Mucosa of descending colon (tissue), 3 donors: ENCODE data around the gene RFLNA. TPM values are rescaled to one million over a fixed set of nuclear protein-coding genes. Genes with fewer than 3 reads are reported as not detected.

Source experiments
- ATAC-seq: fragments of 200-7000 bp; cut with Tn5 transposase; one replicate; pipeline ENCODE4 v1.9.1; 2020; ENCODE audit warnings: mild to moderate bottlenecking, moderate library complexity
- DNase-seq, 3 donors: peaks; one replicate each; pipeline ENCODE4 v3.0.0-alpha.2; 2020
- H3K36me3 ChIP-seq: fragments of 200-600 bp; one replicate; pipeline ENCODE4 v1.8.0; 2021; ENCODE audit warnings: low read depth, mild to moderate bottlenecking
- H3K4me1 ChIP-seq: fragments of 200-600 bp; one replicate; pipeline ENCODE4 v1.8.0; 2021; ENCODE audit warnings: low read depth, mild to moderate bottlenecking
- H3K4me3 ChIP-seq: fragments of 200-600 bp; one replicate; pipeline ENCODE4 v1.8.0; 2021; ENCODE audit warnings: mild to moderate bottlenecking
- H3K9me3 ChIP-seq: fragments of 200-600 bp; one replicate; pipeline ENCODE4 v1.8.0; 2021; ENCODE audit warnings: mild to moderate bottlenecking
- intact Hi-C, 2 donors: fragments of 100-400 bp; cut with DNase I in 1 of 2; cut with micrococcal nuclease in 1 of 2; formaldehyde crosslinking; loops; one replicate each; pipeline versions ENCODE4 v1.11.0 to v1.11.1; 2022; cut with DNase I, micrococcal nuclease
- total RNA-seq, 3 donors: library from RNA; stranded (reverse); fragmentation: NEBNext Ultra II Directional in 2 of 3; extraction: Animal tissue kit (Norgen Biotek cat#: 25700) in 2 of 3; gene quantifications; one replicate each; pipeline versions ENCODE4 v1.2.1 to v1.2.4, GENCODE V29; 2021 to 2023
- TF ChIP-seq, protein P1 (sequence below): fragments of 200-600 bp; IDR thresholded peaks from one replicate; pipeline ENCODE4 v1.8.0; 2022; ENCODE audit warnings: antibody characterized with exemption, mild to moderate bottlenecking
- donor health status: DM: no; HTN: no; CAD: no; lungs with moderate emphysema.
- donor health status: DM: no; HTN: no; CAD: no.
- donor health status: DM: no; HTN: yes; CAD: no.

The RFLNA gene
- total RNA-seq, 3 donors from 2014 or later: 18.0 to 74.5 (median 36.0) TPM

DNA sequence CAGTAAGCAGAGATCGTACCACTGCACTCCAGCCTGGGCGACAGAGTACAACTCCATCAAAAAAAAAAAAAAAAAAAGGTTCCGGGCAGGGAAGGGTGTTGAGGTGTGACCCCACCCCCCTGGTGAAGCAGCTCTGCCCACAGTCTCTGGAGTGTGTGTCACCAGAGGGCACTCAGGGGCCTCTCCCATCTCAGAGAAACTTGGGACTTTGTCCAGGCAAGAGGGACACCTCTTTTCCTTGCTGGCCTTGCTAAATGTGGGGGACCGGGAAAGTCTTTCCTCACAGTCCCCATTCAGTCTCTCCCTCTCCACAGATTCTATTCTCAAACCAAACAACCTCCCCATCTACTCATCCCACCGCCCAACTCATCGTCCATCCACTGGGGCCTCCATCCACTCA, 43.6 kb downstream of the RFLNA start:
- Histone ChIP-seq H3K4me3 (no peak overlapping the region), H3K36me3 (peaks cover 11% of the 10 kb centered on the region), H3K4me1 (no peaks in the 10 kb centered on the region), H3K9me3 (no peaks in the 10 kb centered on the region)
- ATAC-seq (no peak), DNase-seq (no peak)
- TF ChIP-seq, protein P1, sequence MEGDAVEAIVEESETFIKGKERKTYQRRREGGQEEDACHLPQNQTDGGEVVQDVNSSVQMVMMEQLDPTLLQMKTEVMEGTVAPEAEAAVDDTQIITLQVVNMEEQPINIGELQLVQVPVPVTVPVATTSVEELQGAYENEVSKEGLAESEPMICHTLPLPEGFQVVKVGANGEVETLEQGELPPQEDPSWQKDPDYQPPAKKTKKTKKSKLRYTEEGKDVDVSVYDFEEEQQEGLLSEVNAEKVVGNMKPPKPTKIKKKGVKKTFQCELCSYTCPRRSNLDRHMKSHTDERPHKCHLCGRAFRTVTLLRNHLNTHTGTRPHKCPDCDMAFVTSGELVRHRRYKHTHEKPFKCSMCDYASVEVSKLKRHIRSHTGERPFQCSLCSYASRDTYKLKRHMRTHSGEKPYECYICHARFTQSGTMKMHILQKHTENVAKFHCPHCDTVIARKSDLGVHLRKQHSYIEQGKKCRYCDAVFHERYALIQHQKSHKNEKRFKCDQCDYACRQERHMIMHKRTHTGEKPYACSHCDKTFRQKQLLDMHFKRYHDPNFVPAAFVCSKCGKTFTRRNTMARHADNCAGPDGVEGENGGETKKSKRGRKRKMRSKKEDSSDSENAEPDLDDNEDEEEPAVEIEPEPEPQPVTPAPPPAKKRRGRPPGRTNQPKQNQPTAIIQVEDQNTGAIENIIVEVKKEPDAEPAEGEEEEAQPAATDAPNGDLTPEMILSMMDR: no peak
- intact Hi-C loops: no loop called here

DNA sequence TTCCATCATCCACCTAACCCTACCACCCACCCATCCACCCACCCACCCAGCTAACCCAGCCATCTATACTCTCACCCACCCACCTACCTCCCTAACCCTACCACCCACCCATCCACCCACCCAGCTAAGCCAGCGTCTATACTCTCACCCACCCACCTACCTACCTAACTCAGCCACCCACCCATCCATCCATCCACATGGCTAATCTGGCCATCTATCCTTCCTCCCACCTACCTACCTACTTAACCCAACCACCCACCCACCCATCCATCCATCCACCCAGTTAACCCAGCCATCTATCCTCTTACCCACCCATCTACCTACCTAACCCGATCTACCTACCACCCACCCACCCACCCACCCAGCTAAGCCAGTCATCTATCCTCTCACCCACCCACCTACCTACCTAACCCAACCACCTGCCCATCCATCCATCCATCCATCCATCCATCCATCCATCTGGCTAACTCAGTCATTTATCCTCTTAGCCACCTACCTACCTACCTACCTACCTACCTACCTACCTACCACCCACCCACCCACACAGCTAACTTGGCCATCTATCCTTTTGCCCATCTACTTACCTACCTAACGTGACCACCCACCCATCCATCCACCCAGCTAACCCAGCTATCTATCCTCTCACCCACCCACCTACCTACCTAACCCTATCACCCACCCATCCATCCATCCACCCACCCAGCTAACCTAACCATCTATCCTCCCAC, 44.1 kb downstream of the RFLNA start:
- Histone ChIP-seq H3K4me1 (no peaks in the 10 kb centered on the region), H3K4me3 (no peak overlapping the region), H3K9me3 (no peaks in the 10 kb centered on the region), H3K36me3 (peaks cover 11% of the 10 kb centered on the region)
- intact Hi-C loops: no loop called here
- ATAC-seq: no peak
- TF ChIP-seq, protein P1: no peak
- no peak for DNase-seq

DNA sequence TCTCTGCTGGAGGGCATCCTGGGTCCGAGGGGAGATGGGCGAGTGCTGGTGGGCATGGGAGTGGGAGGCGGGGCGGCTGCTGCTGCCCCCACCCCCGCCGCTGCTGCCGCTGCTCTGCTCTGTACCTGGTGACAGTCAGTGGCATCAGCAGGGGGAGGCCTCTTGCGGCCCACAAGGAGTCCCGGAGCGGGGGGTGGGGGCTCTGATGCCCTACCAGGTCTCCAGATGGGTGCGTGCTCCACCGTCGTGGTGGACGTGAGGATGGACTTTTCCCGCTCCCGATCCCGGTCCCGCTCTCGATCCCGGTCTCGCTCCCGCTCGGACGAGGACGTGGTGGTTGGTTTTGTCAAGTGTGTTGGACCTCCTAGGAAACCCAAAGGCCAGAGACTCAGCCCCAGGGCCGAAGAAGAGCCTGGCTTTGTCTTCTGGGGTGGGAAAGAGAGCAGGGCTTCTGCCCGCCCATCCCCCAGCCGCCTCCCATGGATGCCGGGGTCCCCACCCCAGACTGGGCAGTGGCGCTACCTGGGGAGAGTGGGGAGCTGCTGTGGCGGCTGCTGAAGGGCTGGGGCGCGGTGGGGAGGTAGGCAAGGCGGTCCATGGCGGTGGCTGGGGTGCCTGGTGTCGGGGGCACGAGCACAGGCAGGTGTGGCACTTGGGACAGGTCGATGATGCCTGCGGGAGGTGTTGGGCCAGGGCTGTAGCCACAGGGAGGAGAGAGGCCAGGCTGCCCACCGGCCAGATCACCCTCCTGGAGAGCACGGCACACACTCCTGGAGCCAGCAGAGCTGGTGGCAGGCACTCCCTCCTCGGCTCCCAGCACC, 45.4 kb downstream of the RFLNA start:
- Histone ChIP-seq H3K4me3 (no peak overlapping the region), H3K4me1 (no peaks in the 10 kb centered on the region), H3K9me3 (no peaks in the 10 kb centered on the region), H3K36me3 (peaks cover 14% of the 10 kb centered on the region)
- TF ChIP-seq, protein P1: no peak
- intact Hi-C loops: loop anchor here in 1 of 2 donors (10.0 kb wide), 1 partner anchor 425 kb away; no protein-coding TSS in a partner anchor
- DNase-seq (no peak), ATAC-seq (no peak)

GRCh38 chr12:124341645-124342069, 46.8 kb downstream of the RFLNA start:
- no peak overlapping the region for H3K4me3 ChIP-seq
- H3K4me1 ChIP-seq: no peaks in the 10 kb centered on the region
- no peak for DNase-seq
- peaks cover 7% of the 10 kb centered on the region for H3K36me3 ChIP-seq
- ATAC-seq: no peak
- H3K9me3 ChIP-seq: no peaks in the 10 kb centered on the region
- intact Hi-C loops: loop anchor here in 1 of 2 donors (10.0 kb wide), 1 partner anchor 423 kb away; no protein-coding TSS in a partner anchor
- TF ChIP-seq, protein P1: no peak

DNA sequence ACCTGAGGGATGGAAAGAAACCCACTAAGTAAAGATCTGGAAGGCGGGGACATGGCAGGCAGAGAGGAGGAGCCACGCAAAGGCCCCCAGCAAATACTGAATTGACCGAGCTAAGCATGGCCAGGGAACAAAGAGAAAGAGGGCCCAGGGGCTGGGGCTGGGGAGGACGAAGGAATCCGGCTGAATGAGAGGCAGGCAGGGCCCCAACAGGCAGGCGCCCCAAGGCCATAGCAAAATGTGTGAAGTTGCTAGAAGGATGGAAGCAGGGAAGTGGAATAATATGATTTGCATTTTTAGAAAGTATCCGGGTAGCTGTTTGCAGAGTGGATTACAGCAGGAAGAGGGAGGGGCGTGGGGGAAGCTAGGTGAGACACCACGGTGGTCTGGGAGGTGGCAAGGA, 49.1 kb downstream of the RFLNA start:
- ATAC-seq: no peak
- no peaks in the 10 kb centered on the region for H3K9me3 ChIP-seq
- TF ChIP-seq, protein P1: no peak
- no peak for DNase-seq
- H3K4me1 ChIP-seq: no peaks in the 10 kb centered on the region
- peaks cover 7% of the 10 kb centered on the region for H3K36me3 ChIP-seq
- H3K4me3 ChIP-seq: no peak overlapping the region
- intact Hi-C loops: loop anchor here in 1 of 2 donors (10.0 kb wide), 1 partner anchor 421 kb away; no protein-coding TSS in a partner anchor
